Stimulated activated CD4-positive, alpha-beta T cell treated with anti-CD3 and anti-CD28 coated beads, Interleukin-4, amount 100 ng/mL, for 1 hour (primary cell): ENCODE results near the gene PMP22.

ENCODE experiments used
- DNase-seq: peaks from one replicate; pipeline ENCODE4 v3.0.0-alpha.2; 2020

The PMP22 gene

DNA sequence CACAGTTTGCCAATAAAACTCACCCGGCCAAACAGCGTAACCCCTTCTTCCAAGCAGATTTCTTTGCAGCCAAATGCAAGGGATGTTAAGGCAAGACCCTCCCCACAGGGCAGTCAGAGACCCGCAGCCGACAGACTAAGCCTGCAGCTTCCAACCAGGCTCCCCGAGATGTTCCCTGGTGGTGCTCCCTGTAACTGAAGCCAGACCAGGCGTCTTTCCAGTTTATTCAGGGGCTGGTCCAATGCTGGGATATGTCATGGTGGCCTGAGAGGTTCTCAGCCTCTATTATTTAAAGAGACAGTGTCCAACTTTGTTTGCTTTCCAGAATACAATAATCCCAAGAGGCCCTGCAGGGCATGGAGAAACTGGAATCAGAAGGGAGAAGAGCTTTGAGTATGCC lies at the start of gene PMP22:
Gene PMP22 (minus strand): TSS at position 196 of the 400 bp plus-strand sequence. CDS start 4,599 bp downstream, outside the sequence.
- no peak for DNase-seq

DNA sequence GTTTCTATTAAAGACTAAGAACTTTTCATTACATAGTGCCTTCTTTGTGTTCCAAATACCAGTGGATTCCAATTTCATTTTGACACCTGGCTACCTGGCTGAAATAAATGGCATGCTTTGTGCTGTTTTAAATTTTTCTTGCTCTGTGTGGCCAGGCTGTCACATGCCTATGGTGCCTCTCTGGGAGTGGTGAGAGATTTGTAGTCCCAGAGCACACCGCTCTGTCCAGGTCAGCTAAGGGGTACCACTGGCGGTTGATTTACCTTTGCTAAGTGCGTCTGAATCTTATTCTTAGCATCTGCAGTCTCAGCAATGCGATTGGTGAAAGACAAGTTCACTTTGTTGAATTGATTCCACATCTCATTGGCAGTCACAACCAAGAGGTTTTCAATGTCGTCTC lies 46.9 kb upstream of the PMP22 start:
- DNase-seq = no peak

DNA sequence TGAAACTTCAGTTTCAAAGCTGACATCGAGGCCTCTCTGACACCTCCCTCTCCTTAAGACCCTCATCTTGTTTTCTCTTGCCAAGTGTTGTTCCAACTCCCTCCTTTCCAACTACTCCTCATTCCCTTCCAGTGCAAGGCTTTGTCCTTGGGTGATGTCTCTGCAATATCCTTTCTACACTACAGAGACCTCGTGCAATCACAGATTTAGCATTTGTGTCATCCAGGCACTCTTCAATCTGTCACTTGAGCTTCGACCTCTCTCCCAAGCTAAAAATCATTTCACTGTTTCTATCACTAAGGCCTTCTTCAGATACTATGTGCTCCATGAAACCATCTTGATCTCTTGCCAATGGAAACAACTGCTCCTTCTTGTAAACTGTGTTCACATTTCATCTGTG lies 44.7 kb upstream of the PMP22 start:
- DNase-seq = no peak

DNA sequence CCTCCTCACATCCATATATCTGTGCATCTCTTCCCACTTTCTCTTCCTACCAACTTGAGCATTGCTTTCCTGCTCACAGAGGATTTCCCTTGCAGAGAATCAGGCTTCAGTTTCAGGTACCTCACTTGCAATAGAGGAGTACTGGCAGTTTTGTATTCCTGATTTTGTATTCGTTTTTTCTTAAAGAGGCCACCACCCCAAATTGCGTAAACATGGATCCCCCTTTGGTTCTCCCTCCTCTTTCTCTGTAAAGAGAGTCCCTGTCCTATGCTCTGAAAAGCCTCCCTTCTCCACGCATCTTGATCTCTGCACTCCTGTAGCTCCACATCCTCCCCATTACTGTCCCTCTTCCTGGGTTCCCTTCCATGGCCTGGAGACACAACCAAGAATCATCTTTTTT lies 44.1 kb upstream of the PMP22 start:
- DNase-seq = no peak

DNA sequence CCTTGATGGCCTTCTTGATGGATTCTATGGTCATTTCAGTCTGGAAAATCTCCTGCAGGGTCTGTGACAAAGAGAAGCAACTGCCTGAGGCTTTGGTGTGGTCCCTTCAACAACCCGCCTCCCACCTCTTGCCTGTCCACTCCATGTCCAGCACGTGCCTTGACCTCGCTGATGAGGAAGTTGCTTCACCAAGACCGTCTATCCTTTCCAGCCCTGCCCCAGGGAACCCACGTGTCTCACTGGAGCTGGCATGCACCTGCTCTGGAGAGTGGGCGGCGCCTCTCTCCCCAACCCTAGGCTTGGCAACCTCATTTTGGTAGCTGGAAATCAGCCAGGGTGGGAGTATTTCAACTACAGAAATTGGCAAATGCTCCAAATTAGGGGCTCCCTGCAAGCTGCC lies 43.6 kb upstream of the PMP22 start:
- no peak for DNase-seq

DNA sequence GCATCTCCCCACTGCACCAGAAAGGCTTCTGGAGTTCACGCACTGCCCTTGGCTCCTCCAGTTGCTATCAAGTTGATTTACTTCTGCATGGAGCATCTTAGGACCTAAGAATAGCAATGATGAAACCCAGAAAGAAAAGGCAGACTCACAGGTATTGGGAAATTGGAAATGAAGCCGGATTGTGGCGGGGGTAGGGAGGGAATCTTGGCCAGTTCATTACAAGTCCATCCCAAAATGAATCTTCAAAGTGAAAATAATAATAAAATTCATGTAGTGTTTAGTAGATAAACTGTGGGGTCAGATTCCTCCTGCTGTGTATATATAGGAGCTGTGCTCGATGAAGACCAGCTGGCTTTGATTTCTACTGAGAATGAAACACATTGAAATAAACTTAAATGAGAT lies 42.6 kb upstream of the PMP22 start:
- no peak for DNase-seq

DNA sequence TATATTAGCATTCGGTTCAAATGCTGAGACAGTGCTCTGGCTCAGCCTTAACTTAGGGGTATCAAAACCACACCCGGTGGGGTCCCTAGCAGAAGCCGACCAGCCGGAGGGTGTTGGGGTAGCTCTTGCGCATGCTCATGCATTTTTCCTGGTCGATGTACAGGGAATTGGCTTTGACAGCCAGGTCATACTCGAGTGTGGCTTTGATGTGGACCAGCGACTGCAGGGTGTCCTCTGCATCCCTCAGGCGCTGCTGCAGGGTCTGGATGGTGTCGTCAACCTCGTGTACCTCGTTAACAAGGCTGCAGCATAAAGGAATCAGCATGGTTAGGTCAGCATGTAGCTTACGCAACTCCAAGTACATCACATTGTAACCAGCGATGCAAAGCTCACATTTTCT lies 38.7 kb upstream of the PMP22 start:
- DNase-seq = no peak

DNA sequence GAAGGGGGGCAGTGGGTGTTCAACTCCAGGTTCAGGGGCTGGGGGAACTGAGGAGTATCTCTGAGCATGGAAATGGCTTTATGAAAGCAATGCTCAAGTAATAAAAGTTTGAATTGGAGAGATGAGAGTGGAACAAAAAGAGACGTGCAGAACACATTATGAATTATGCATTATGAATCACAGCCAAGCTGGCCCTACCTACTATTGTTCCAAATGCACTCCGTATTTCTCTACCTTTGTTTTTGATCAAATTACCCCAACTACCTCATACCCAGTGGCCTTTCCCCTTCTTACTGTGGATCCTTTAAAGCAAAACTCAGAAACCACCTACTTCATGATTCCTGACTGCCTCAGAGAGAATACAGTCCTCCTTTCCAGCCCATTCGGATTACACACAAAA lies 38.1 kb upstream of the PMP22 start:
- no peak for DNase-seq

DNA sequence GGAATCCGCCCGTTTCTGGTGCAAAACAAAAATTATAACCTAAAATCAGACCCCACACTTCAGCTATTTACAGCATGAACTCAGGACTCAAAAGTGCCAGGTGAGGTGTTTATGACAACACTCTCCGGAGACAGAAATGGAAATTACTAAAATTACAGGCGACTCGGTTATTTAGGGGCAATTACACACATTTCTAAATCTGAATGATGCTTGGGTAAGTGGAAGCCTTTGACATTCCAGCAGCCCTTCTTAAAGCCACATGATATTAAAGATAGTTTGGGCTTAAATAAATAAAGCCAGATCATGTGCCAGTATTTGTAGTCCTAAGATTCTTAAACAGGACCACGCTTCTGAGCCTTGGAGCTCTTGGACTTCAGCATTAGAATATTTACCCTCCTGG lies 36.7 kb upstream of the PMP22 start:
- no peak for DNase-seq

DNA sequence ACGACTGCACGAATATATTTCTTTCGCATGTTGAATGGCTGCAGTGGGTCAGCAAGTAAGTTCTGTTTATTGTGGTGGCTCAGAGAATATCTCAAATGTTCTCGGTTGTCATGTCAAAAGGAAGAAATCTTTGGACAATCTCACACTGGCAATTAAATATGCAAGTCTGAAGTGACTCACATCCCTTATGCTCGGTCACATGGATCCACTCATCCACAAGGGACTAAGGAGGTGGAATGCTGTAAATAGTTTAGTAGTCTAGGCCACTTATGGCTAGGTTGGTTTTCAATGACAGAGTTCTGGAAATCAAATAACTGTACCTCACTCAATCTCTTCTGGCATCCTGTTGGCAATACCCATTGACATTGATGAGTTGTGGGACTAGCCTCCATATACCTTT lies 33.0 kb upstream of the PMP22 start:
- no peak for DNase-seq

DNA sequence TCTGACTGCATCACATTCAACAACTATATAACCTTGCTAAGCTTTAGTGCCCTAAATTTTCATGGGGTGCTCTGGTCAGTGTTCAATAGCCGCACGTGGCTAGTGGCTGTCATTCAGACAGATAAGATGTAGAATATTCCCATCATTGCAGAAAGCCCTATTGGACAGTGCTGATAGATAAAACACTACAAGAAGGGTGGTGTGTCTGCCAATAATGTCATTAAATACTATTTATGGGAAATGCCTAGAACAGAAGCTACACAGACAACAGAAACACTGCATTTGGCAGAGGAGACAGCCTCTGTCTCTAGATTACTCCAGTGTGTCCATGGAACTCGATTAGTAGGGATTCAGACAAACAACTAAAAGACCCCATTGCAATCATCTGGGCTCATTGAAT lies 28.4 kb upstream of the PMP22 start:
- DNase-seq = no peak

DNA sequence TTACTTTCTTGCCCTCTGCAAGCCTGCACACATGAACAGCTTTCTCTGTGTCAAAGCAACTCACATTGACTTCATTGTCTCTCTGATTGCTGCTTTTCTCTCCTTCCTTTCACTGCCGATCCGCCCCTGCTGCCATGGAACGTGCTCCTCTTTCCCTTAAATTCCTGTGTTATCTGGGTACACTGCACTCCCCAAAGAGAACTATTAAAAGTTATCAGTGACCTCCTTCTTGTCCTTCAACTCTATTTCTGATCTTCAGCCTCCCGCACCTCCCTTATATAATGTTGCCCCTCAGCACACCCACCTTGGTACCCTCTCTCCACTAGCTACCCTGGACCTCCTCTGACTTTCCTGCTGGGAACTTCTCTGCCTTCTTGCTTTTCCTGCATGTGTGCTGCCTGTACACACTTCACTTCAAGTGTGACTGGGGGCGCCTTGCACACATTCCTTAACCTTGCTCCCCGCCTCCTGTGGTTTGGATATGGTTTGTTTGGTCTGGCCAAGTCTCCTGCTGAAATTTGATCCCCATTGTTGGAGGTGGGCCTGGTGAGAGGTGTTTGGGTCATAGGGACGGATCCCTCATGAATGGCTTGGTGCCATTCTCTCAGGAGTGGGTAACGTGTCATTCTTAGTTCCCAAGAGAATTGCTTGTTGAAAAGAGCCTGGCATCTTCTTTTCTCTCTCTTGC lies 26.7 kb upstream of the PMP22 start:
- DNase-seq = no peak

DNA sequence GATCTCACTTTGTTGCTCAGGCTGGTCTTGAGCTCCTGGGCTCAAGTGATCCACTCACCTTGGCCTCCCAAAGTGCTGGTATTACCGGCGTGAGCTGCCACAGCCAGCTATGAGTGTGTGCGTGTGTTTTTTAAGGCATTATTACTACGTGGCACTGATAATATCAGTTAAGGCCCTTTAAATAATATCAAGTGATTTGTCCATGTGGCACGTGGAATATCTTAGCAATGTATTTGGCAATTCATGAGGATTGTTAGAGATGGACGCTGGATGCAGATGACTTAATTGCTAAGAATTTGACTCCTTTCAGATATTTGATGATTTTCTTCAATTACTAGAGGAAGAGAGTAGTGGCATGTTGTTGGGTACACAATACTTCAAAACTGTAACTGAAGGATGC lies 25.5 kb upstream of the PMP22 start:
- no peak for DNase-seq

DNA sequence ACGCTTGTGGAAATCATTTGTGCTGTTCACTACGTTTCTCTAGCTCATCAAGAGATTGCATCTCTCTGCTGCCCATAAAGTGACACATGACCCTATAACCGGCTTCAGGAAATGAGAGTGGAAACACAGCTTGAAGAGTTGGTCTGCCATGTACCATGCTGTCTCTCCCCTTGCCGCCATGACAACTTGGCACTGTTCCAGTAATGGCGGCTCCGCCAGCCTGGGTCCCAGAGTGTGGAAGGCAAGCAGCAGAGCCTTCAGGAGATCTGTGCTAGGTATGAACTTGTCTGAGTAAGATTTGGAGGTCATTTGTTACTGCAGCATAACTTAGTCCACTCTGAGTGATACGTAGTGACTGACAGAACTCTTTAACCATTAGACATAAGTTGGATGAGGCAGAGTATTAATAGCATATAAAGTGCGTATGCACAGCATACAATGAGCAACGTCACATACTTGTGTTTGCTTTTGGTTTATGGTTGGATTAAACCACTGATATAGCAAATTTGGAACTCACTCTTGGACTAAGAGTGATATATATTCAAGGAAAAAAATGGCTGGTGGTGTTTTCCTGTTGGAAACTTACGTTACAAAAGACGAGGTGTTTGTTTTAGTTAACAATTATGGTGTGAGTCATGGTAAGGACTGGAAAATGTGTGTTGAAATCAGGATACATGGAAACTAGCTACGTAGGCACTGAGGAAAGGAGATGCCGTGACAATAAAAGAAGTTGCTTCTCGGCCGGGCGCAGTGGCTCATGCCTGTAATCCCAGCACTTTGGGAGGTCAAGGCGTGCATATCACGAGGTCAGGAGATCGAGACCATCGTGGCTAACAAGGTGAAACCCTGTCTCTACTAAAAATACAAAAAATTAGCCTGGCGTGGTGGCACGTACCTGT lies 24.4 kb upstream of the PMP22 start:
- DNase-seq = no peak

DNA sequence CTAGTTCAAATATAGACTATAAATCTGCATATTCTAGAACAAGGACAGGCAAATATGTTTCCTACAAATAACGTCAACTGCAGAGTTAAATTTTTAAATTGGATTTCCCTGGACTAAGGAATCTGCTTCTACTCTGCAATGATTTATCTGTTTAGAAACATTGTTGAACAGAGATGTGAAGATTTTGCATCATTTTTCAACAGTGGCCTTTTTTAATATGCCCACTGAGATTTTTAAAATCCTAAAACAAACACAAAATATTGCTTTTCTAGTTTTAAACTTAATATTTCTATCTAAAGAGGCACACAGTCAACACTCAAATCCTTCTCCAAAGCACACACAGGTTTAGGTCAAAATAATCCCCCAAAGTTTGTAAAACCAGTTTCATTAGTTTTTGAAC lies 23.7 kb upstream of the PMP22 start:
- DNase-seq = no peak

DNA sequence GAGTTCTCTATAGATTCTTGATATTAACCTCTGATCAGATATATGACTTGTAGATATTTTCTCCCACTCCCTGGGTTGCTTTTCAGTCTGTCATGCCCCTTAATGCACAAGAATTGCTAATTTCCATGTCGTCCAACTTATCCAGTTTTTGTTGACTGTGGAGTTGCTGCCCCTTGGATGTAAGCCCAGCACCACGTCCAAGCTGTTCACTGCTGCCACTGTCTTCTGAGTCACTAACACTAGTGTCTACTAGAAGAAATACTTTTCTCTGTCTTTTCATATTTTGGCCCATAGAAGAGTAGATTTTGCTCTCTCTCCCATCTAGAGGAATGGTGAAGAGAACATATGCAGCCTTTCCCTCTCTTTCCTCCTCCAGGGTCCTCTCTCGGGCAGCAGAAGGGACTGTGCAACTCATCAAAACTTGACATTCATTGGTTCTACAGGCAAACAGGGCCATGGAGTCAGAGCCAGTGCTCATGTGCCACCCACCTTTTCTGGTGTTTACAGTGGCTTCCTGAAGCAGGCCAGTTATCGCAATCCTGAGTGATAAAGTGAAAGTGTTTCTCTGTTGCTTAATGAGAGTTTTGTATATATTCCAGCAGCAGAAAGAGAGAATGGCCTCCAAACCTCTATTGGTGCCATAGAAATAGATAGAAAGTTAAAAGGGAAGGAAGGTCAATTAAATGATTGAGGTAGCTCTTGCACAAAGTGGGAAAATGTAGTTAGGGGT lies 22.6 kb upstream of the PMP22 start:
- no peak for DNase-seq

DNA sequence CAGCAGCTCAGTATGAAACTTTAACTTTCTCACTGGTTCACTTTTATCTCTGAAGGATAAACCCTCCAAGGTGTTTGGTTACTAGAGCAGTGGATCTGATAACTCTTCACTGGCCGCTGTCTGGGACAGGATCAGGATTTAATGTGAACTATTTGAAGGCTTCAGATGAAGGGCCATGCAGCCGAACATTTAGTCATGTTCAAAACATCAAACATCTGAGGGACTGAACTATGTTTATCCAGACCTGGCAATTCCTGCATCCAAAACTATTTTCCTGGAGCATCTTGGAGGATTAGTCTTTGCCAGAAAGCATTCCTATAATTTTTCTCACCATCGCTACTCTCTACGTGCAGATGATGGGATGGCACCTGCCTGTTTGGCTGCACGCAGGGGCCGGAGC lies 20.3 kb upstream of the PMP22 start:
- no peak for DNase-seq

DNA sequence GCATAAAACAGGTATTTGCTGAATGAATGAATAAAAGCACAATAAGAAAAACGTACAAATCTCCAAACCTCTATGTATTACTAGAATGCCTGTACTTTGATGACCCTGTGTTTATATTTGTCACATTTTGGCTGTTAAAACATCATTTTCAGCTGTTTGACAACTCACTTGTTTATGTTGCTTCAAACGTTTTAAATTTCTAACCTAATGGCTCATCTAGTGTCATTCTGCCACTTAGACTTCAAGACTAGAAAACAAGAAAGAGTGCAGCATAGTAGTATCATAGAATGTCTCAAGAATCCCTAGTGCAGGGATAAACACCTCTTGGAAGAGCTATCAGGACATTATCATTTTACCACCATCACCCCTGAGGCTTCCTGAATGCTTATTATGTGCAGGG lies 19.4 kb upstream of the PMP22 start:
- no peak for DNase-seq

DNA sequence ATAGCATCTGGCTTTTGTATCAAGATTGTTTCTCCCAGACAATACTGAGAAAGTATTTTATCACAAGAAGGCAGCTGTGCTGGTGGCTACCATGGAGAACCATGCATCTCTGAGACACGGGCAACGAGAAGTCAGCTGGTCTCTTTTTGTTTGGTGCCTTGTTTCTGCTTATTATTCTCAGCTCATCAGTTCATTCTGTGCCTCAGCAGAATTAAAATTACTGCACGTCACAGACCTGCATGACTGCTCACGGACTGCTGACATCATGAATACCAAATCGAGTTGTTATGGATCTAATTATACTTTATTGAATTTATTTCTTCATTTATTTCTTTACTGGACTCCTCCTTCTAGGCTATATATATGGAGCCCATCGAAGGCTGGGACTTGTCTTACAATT lies 19.0 kb upstream of the PMP22 start:
- no peak for DNase-seq

DNA sequence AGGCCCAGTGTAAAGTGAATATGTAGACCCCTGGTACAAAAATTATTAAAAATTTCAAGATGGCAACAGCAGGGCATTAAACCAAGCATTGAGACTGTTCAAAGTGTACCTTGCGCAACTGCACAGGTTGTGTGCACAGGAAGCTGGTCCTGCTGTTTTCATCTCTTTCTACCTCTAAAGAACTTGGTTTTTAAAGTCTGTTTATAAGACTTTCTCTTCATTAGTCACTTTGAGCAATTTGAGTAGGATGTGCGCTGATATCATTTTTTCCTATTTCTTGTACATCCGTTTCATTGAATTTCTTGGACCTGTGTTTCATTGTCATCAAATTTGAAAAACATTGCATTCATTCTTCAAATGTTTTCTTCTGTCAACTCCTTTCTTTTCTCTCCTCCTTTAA lies 16.8 kb upstream of the PMP22 start:
- no peak for DNase-seq

DNA sequence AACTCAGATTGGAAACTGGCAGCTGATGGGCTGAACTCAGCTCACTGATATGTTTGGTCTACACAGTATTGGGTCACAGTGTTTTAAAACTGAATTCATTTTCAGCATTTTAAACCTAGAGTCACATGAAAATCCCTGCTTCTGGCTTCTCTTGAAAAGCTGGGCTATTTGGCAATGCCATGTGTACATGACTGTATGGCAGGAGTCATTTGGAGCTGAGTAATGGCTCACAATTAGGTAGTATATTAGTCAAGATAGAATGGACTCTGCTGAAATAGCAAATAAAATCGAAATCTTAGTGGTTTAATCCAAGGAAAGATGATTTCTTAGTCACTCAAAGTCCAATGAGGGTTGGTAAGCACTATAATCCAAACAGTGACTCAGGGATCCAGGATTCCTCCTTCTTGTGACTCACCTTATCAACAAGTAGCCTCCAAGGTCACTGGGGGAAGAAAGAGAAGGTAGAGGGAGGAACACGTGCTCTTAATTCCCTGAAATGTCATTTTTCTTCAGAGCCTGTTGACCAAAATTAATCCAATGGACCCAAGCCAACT lies 13.9 kb upstream of the PMP22 start:
- no peak for DNase-seq

DNA sequence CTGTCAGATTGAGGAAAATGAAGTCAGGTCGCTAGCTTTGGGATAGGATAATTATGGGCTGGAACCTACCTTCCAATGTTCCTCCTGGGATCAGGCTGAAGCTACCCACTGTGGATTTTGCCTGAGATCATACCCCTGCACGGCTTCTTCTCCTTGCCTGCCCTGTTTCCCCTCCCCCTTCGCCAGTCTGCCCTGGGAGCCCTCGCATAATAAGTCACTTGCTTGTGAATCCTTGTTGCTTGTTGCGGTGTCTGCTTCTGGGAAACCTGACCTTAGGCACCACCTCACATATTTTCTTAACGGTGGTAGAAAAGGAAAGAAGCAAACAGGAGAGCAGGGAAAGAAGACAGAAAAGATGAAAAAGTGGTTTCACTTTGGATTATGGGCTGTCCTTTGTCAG lies 13.3 kb upstream of the PMP22 start:
- DNase-seq = no peak

DNA sequence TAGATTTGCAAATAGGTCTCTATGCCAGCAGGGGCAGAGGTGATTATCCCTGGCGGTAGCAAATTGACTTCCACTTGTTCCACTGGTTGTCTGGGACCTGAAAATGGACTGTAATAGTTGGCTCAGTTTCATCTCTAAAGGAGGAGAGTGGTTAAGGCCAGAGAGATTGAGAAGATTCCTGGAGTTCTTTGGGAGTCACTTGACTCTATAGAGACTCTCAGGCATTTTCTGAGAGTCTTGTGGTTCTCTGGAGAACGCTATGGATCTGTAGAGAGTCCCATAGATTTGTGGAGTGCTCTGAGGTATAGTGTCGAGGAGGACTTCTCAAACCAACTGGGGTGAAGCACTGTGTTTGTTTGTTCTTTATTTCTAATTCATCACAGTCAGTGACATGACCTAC lies 8.9 kb upstream of the PMP22 start:
- no peak for DNase-seq
